Right lobe of liver (tissue), 4 donors: ENCODE data around the gene METTL14.

ENCODE experiments used
- CTCF ChIP-seq, 4 donors: fragments of 200-600 bp in 3 of 4; fragments of 450-650 bp in 1 of 4; IDR thresholded peaks; one replicate each; pipeline versions ENCODE4 v1.5.1 to v1.8.0; 2016 to 2022; ENCODE audit warnings: antibody characterized with exemption in 4 of 4, mild to moderate bottlenecking in 2 of 4
- POLR2A ChIP-seq: fragments of 450-650 bp; IDR thresholded peaks from one replicate; pipeline ENCODE4 v1.6.1; 2017; ENCODE audit warnings: antibody characterized with exemption, mild to moderate bottlenecking
- donor health status: DM: no; HTN: no; CAD: no.
- donor health status: DM: no; HTN: no; CAD: no.
- donor health status: DM: no; HTN: yes; CAD: no.

GRCh38 chr4:118676128-118676527 is 9.1 kb upstream of the METTL14 start:
- TF ChIP-seq POLR2A (no peak), CTCF (IDR thresholded peaks at IDR 0.05) (peak in 1 of 4 donors; percentile 12)
